ENCODE data around the gene CPEB3. TPM values are rescaled to one million over a fixed set of nuclear protein-coding genes. Genes with fewer than 3 reads are reported as not detected.
A peak's percentile ranks its signal among the peaks of the same experiment; 100 is the strongest.

The CPEB3 gene
- total and polyA plus RNA-seq, 9 of the 15 experiments (the other 6 are each of a cell fraction or from before 2014, with no cell fraction given) = 0.15 to 1.2 (median 0.51) TPM

- TF ChIP-seq ZNF449 (CRISPR knock-in tag; IDR thresholded peaks at IDR 0.05) (no peak), SLC30A9 (CRISPR knock-in tag; IDR thresholded peaks at IDR 0.05) (no peak), ZNF263 (CRISPR knock-in tag; IDR thresholded peaks at IDR 0.05; ENCODE audit: borderline replicate concordance) (no peak; the same call in 1 of the 2 replicates), RNF2 (IDR thresholded peaks at IDR 0.05) (0 out of 2 replicates have a peak, but pooled peaks have one; percentile 27), FUS (optimal IDR thresholded peaks at IDR 0.05; ENCODE audit: low read depth, low read length) (no peak), ZBTB2 (IDR thresholded peaks at IDR 0.05) (no peak), ID3 (CRISPR knock-in tag; IDR thresholded peaks at IDR 0.05) (no peak), ID3 (tag; IDR thresholded peaks at IDR 0.05) (no peak), ZNF584 (CRISPR knock-in tag; IDR thresholded peaks at IDR 0.05; ENCODE audit: low read depth) (no peak), CBX5 (IDR thresholded peaks at IDR 0.05; ENCODE audit: borderline replicate concordance, low read depth) (no peak), ZNF586 (CRISPR knock-in tag; conservative IDR thresholded peaks at IDR 0.05) (no peak), ZC3H8 (IDR thresholded peaks at IDR 0.05) (no peak), E2F8 (IDR thresholded peaks at IDR 0.05; ENCODE audit: low read depth, partially characterized antibody) (no peak), NUFIP1 (IDR thresholded peaks at IDR 0.05; ENCODE audit: partially characterized antibody) (no peak), SAFB2 (IDR thresholded peaks at IDR 0.05; ENCODE audit: borderline replicate concordance, low read depth, low read length, severe bottlenecking) (no peak), ZBTB8A (IDR thresholded peaks at IDR 0.05; ENCODE audit: partially characterized antibody) (no peak), ASH1L (IDR thresholded peaks at IDR 0.05; ENCODE audit: borderline replicate concordance, low read depth, partially characterized antibody) (no peak), MAFG (tag; conservative IDR thresholded peaks at IDR 0.05) (no peak), ERF (CRISPR knock-in tag; IDR thresholded peaks at IDR 0.05) (no peak), ZNF436 (CRISPR knock-in tag; IDR thresholded peaks at IDR 0.05) (no peak), PREB (CRISPR knock-in tag; IDR thresholded peaks at IDR 0.05) (no peak), SNIP1 (IDR thresholded peaks at IDR 0.05; ENCODE audit: low read depth) (no peak), YBX1 (IDR thresholded peaks at IDR 0.05) (no peak)
Observed at GRCh38 chr10:92290837-92291615, at the start of gene CPEB3, which contains the start of gene MARCHF5 (continued).

Measured in K562 (cell line).